NCI-H1092 treated with DMSO at 0.1 percent for 48 hours (cell line): Measurements from ENCODE around the gene ATP8B4.

Experiments
- DNase-seq: peaks from one replicate; lab custom pipeline; 2025; lab: John Stamatoyannopoulos, UW

Gene ATP8B4

DNA sequence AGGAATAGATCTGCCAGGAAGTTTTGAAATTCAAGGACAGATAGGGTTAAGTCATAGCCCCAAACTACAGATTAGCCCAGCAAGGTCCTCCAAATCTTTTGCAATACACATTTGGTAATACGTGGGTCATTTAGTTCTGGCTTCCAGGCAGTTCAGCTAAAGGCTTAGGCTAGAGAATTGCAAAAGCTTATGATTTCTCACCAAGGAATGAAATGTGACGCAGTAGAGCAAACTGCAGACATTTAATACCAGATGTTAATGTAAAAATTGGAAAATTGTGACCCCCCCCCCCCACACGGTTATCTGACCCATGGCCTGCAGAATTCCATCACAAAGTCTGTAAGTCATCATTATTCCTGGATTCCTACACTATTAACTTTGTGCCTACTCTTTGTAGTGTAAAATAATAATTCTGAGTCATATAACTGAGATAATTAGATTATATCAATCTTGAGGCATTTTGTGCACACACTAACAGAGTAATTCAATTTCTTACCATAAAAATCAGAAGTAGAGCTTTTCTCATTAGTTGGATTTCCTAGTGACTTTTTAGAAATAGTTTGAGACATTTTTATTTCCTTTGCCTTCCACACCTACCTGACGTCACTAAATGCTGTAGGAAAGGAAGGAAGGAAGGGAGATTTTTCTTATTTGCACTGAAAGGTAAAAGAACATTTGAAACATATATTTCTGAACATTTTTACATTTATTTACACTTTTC lies 263.0 kb downstream of the ATP8B4 start:
- no peak for DNase-seq

DNA sequence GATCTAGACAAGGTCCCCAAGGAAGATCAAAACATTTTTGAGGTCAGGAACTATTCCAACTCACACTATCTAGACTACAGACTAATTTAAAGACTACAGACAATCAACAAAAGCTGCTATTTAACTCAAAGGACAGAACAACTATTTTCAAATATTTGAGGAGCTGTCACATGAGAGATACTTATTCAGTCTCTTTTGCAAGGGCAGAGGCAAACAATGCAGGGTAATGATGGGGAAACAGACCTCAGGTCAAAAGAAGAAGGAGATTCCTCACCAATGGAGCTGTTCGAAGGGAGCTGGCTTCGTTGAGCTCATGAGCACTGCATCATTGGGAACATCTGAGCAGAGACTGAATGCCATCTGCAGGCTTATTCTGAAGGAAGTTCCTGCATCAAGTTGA lies 266.3 kb downstream of the ATP8B4 start:
- no peak for DNase-seq

GRCh38 chr15:49848807-49849206 lies 270.2 kb downstream of the ATP8B4 start:
- DNase-seq = no peak

DNA sequence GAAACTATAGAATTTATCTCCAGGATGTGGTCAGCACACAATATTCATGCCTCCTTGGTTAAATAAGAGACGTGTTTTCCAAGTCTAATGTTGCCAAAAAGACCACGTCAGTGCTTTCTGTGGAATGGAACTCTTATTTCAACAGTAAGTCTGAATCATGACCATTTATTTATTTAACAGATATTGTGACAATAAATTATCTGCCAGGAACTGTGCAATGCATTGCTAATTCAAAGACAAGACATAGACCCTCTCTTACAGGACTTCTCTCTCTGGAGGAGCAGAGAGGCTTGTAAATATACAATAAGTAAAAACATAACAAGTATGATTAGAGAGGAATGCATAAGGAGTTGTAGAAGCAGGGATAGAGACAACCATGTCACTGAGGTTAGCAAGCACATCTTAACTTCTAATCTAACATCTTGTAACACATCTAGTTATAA lies 270.7 kb downstream of the ATP8B4 start:
- no peak for DNase-seq

GRCh38 chr15:49847423-49848281 lies 271.4 kb downstream of the ATP8B4 start:
- DNase-seq = no peak

- DNase-seq = no peak
Observed at GRCh38 chr15:49844390-49844789, 274.6 kb downstream of the ATP8B4 start.

DNA sequence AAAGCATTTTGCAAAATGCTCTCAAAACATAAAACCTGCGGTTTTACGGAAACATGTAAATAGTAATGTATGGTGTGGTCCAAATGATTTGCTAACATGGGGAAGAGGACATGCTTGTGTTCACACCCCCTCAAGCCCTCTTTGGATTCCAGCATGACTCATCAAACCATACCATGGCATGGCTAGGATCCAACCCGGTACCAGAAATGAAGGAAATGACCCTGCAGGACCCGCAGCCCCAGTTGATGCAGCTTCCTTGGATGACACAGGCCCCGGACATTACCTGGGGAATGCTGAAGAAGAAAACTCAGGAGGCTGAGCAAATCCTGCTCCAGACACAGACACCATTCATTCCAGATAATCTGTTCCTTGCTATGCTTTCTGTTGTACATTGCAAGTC lies 275.3 kb downstream of the ATP8B4 start:
- no peak for DNase-seq

DNA sequence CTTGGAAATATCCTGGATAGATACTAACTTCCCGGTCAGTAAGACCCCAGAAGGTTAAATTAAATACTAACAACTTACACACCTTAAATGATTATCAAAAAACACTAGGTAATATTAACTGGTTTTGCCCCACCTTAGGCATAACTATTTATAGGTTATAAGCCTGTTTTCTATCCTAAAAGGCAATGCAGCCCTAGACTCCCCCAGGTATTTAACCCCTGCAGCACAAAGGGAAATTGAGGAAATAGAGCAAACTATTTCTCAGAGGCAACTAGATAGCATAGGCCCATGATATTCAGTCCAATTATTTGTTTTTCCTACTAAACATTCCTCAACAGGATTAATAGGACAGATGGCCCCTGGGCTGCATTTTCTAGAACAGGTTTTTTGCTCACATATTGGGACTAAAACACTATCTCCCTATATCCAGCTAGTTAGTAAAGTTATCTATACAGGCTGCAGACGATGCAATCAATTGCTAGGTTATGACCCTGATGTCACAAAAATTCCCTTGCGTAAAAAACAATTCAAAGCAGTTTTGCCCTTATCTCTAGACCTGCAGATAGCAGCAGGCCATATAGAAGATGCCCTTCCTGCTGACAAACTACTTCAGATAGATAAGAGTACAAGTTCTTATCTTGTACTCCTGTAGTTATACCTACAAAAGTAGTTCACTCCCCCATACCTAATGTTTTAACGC lies 276.9 kb downstream of the ATP8B4 start:
- DNase-seq = no peak

DNA sequence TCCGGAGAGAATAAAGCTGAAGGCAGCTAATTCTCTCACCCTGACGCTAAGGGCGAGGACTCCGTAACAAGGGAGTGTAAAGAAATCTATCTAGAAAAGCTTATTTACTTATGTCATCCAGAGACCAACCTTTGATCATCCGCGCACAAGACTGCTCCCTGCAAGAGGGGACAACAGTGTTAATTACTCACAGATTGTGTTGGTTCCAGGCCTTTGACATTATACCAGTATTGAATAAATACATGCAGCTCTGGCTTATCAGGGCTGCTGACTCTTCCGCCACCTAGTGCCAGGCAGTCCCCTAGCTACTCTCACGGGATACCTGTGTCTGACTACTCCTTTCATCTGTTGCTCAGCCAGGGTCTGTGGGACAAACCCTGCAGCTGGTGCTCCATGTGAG lies 286.5 kb downstream of the ATP8B4 start:
- DNase-seq = no peak

- DNase-seq = no peak
Observed at GRCh38 chr15:49831206-49831965, 287.6 kb downstream of the ATP8B4 start.

DNA sequence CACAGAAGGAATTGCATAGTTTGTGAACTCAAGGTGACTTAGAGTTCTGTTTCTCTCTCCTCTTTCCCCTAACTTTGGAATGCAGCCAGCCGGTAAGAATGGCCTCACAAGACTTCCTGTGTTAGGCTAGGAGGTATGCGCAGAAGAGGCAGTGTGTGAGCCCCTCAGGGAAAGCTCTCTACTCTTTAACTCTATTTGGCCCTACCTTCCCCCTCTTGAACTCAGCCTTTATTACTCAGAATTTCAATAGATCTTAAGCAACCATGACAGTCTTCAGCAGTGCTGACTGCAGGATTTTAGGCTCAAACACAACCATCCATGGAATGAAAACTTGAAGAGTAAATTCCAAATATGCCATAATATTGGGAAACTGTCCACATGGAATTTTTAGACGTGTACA lies 288.6 kb downstream of the ATP8B4 start:
- DNase-seq = no peak

DNA sequence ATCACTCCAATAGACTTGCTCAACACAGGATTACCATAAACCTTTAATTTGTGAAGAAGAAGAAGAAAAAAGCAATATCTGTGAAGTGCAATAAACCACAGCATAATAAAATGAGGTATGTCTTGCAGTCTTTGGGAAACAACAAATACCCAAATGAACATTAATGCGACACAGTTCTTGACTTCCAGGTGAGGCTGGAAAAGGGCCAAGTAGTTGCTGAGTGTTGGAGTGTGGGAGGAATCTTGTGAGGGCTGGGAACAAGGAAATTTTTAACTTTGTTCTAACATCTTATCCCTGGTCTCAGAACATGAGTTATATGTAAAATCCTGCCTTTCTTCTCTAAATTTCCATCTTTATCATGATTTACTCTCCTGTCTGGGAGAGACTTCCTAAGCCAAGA lies 291.7 kb downstream of the ATP8B4 start:
- no peak for DNase-seq

- no peak for DNase-seq
Observed at GRCh38 chr15:49826640-49827234, 292.3 kb downstream of the ATP8B4 start.

- no peak for DNase-seq
Observed at GRCh38 chr15:49824775-49825099, 294.3 kb downstream of the ATP8B4 start.

DNA sequence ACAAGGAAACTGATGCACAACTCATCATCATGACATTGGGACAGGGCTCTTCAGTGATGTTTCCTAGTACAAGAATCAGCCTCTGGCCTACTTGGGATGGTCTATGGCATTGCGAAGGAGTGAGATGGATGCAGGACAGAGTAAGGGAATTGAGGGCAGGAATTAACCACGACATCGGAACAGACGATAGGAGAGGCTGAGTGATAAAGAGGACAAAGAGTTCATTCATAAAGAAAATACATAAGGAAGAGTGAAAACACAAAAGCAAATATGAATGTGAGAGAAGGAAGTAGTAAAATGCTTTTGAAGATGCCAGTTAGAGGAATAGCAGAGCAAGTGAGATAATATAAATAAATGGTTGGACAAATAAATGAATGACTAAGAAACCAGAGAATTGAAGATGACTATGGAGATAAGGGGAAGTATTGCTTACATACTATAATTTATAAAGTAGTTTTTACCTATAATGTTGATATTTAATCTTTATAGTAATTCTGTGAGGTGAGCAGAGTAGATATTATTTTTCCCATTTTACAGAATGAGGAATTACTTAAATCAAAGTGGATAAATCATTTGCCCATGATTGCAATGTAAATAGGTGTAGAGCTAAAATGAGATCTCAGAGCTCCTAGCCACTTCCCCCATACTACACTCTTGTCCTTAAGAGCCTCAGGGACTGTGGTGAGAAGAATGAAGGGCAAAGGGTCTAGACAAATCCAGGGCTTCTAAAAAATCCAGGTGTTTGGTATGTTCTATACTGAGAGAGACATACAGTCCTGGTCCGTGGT lies 294.9 kb downstream of the ATP8B4 start:
- no peak for DNase-seq

DNA sequence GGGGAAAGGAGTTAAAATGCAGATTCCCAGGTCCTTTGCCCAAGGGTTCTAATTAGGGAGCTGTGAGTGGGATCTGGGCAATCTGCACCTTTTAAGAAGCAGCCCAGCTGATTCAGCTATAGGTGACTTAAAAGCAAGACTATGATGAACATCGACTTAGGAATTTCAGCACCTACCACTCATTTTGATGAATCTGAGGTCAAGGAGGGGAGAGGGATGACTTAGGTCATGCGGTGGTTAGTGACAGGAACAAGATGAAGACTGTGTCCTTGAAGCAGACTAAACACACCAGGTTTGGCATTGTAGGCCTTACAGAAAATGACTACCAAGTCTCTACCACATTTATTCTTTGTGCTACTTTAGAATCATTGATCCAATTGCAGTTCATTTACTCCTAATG lies 301.9 kb downstream of the ATP8B4 start:
- no peak for DNase-seq

GRCh38 chr15:49815950-49816349 lies 303.1 kb downstream of the ATP8B4 start:
- no peak for DNase-seq

DNA sequence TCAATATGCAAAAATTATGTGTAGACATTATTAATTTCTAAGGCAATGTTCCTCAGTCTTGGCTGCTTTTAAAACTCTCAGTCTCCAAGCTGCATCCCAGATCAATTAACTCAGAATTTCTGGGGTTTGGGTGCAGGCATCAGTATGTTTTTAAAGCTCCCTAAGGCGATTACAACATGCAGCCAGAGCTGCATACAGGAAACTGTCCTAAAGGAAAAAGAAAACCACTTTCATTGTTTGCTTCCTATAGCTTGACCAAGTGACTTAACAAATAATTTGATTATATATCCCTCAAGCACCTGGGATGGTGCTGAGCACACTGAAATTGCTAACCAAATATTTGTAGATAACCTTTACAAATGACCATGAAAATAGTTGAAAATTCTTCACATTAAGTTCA lies 303.5 kb downstream of the ATP8B4 start:
- DNase-seq = no peak

DNA sequence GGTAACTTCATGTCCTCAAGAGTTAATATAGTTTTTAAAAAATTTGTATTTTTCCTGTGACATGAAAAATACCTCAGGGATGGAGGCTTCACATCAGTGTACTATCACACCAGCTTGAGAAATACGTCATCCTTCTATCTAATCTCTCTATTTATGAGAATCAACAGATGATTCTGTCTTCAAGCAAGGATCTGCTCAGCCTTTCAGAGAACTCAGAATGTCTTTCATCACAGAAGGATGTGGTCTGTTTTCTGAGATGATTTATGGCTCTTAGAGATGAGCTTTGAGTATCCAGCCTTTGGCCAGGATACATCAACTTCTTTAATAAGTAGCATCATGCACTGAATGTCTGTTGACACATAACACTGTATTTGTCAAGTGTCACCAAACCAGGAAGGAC lies 304.3 kb downstream of the ATP8B4 start:
- DNase-seq = no peak

GRCh38 chr15:49813625-49814024 lies 305.4 kb downstream of the ATP8B4 start:
- DNase-seq = no peak

DNA sequence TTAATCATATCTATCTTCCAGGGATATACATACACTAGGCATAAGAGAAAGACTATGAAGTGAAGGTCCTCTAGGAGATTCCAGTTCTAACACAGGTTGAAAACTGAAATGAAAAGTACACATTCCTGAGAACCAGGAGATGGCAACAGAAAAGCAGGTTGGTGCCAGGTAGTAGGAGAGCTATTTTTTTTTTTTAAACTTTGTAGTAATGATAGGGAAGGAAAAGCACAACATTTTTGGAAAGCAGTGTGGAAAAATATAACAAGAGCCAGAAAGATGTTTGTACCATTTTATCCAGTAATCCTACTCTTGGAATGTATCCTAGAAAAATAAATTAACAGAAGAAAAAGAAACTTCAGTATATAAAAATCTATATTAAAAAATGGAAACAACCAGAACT lies 308.3 kb downstream of the ATP8B4 start:
- no peak for DNase-seq
